Adrenal gland (tissue), 5 donors: ENCODE measurements around the gene SLC37A1.

Experiments used
- POLR2A ChIP-seq, 2 donors: fragments of 450-650 bp; IDR thresholded peaks; one replicate each; pipeline ENCODE4 v1.6.1; 2017; ENCODE audit warnings: antibody characterized with exemption in 2 of 2, mild to moderate bottlenecking in 2 of 2, moderate library complexity in 1 of 2
- TF ChIP-seq, protein P1 (sequence below), 6 experiments: fragments of 450-650 bp in 4 of 6; fragments of 200-600 bp in 2 of 6; sonication (generic) in 1 of 6; IDR thresholded peaks; 1 replicate in 5 of 6; 2 replicates in 1 of 6; pipeline versions ENCODE4 v1.5.1 to v1.8.0; 2016 to 2021; ENCODE audit warnings: antibody characterized with exemption in 6 of 6, mild to moderate bottlenecking in 2 of 6, moderate library complexity in 1 of 6
- donor health status: DM: no; HTN: no; CAD: no.

DNA sequence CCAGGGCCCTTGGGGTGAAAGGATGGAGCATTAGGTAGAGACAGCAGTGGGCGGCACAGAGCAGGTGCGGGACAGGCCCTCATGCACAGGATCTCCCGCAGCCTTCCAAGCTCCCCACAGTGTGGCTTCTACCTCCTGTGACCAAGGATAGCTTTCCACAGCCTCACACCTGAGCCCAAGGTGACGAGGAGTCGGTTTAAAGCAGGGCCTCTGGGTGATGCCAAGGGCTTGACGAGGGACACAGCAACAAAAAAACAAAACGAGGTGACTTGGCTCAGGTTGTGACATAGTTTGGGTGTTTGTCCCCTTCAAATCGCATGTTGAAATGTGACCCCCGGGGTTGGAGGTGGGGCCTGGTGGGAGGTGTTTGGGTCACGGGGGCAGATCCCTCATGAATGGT is 32.9 kb upstream of the SLC37A1 start:
- TF ChIP-seq POLR2A (IDR thresholded peaks at IDR 0.05), result no peak
- TF ChIP-seq, protein P1, sequence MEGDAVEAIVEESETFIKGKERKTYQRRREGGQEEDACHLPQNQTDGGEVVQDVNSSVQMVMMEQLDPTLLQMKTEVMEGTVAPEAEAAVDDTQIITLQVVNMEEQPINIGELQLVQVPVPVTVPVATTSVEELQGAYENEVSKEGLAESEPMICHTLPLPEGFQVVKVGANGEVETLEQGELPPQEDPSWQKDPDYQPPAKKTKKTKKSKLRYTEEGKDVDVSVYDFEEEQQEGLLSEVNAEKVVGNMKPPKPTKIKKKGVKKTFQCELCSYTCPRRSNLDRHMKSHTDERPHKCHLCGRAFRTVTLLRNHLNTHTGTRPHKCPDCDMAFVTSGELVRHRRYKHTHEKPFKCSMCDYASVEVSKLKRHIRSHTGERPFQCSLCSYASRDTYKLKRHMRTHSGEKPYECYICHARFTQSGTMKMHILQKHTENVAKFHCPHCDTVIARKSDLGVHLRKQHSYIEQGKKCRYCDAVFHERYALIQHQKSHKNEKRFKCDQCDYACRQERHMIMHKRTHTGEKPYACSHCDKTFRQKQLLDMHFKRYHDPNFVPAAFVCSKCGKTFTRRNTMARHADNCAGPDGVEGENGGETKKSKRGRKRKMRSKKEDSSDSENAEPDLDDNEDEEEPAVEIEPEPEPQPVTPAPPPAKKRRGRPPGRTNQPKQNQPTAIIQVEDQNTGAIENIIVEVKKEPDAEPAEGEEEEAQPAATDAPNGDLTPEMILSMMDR (IDR thresholded peaks at IDR 0.05), result no peak
